ENCODE results near the gene HLA-DOA. TPM values are rescaled to one million over a fixed set of nuclear protein-coding genes. Genes with fewer than 3 reads are reported as not detected.

Gene HLA-DOA
- total RNA-seq, 1 donor, result under 0.01 TPM

GRCh38 chr6:32956176-32956575 is 53.2 kb downstream of the HLA-DOA start:
- Histone ChIP-seq H2AFZ (ENCODE audit: low read length) (no peak overlapping the region), H3K4me2 (ENCODE audit: insufficient read depth, low read length) (no peak overlapping the region), H3K27ac (ENCODE audit: low read depth, low read length) (no peak overlapping the region), H3K79me2 (ENCODE audit: insufficient read depth, low read length) (peaks cover 3% of the 10 kb centered on the region), H4K20me1 (ENCODE audit: insufficient read depth, low read length) (no peaks in the 10 kb centered on the region), H3K4me3 (ENCODE audit: insufficient read depth, low read length) (no peak overlapping the region), H3K27me3 (ENCODE audit: insufficient read depth, low read length) (no peaks in the 10 kb centered on the region), H3K4me1 (ENCODE audit: insufficient read depth, low read length) (peaks cover 4% of the 10 kb centered on the region), H3K9me3 (ENCODE audit: low read depth, low read length) (no peaks in the 10 kb centered on the region), H3K36me3 (ENCODE audit: insufficient read depth, low read length) (no peaks in the 10 kb centered on the region)
- no peak for DNase-seq (ENCODE audit: insufficient read length, low spot score, missing footprints)
- no peak for TF ChIP-seq CTCF (IDR thresholded peaks at IDR 0.05; ENCODE audit: extremely low read depth, low read depth, low read length)

GRCh38 chr6:32954986-32955802 is 54.2 kb downstream of the HLA-DOA start:
- H2AFZ ChIP-seq (ENCODE audit: low read length), result no peak overlapping the region
- no peak overlapping the region for H3K4me3 ChIP-seq (ENCODE audit: insufficient read depth, low read length)
- H3K27ac ChIP-seq (ENCODE audit: low read depth, low read length), result no peak overlapping the region
- H3K9me3 ChIP-seq (ENCODE audit: low read depth, low read length), result no peaks in the 10 kb centered on the region
- H3K4me2 ChIP-seq (ENCODE audit: insufficient read depth, low read length), result no peak overlapping the region
- H4K20me1 ChIP-seq (ENCODE audit: insufficient read depth, low read length), result no peaks in the 10 kb centered on the region
- no peaks in the 10 kb centered on the region for H3K79me2 ChIP-seq (ENCODE audit: insufficient read depth, low read length)
- no peaks in the 10 kb centered on the region for H3K27me3 ChIP-seq (ENCODE audit: insufficient read depth, low read length)
- H3K4me1 ChIP-seq (ENCODE audit: insufficient read depth, low read length), result peaks cover 4% of the 10 kb centered on the region
- DNase-seq (ENCODE audit: insufficient read length, low spot score, missing footprints), result no peak
- H3K36me3 ChIP-seq (ENCODE audit: insufficient read depth, low read length), result no peaks in the 10 kb centered on the region
- peak; percentile 46 for TF ChIP-seq CTCF (IDR thresholded peaks at IDR 0.05; ENCODE audit: extremely low read depth, low read depth, low read length)

GRCh38 chr6:32954267-32954666 is 55.1 kb downstream of the HLA-DOA start:
- Histone ChIP-seq H3K79me2 (ENCODE audit: insufficient read depth, low read length) (no peaks in the 10 kb centered on the region), H3K4me2 (ENCODE audit: insufficient read depth, low read length) (no peak overlapping the region), H3K4me3 (ENCODE audit: insufficient read depth, low read length) (no peak overlapping the region), H3K27me3 (ENCODE audit: insufficient read depth, low read length) (no peaks in the 10 kb centered on the region), H4K20me1 (ENCODE audit: insufficient read depth, low read length) (no peaks in the 10 kb centered on the region), H2AFZ (ENCODE audit: low read length) (no peak overlapping the region), H3K4me1 (ENCODE audit: insufficient read depth, low read length) (peaks cover 4% of the 10 kb centered on the region), H3K27ac (ENCODE audit: low read depth, low read length) (no peak overlapping the region), H3K9me3 (ENCODE audit: low read depth, low read length) (no peaks in the 10 kb centered on the region), H3K36me3 (ENCODE audit: insufficient read depth, low read length) (no peaks in the 10 kb centered on the region)
- TF ChIP-seq CTCF (IDR thresholded peaks at IDR 0.05; ENCODE audit: extremely low read depth, low read depth, low read length), result no peak
- no peak for DNase-seq (ENCODE audit: insufficient read length, low spot score, missing footprints)

Other genes starting within 250 kb of the HLA-DOA start
- gene HLA-DQB2, start 246.1 kb downstream of the HLA-DOA start, total RNA-seq, result not detected in 2 replicates
- 0.36 TPM in 1 of 2 replicates, not detected in the other for gene HLA-DOB, start 192.6 kb downstream of the HLA-DOA start, total RNA-seq
- 12.4 and 20.6 TPM in 2 replicates for gene TAP2, start 170.9 kb downstream of the HLA-DOA start, total RNA-seq
- 67.3 and 83.4 TPM in 2 replicates for gene PSMB8, start 165.5 kb downstream of the HLA-DOA start, total RNA-seq
- 42.3 and 43.6 TPM in 2 replicates for gene TAP1, start 155.9 kb downstream of the HLA-DOA start, total RNA-seq
- 20.3 and 29.8 TPM in 2 replicates for gene PSMB9, start 155.4 kb downstream of the HLA-DOA start, total RNA-seq
- 2.2 and 8.3 TPM in 2 replicates for gene HLA-DMB, start 68.6 kb downstream of the HLA-DOA start, total RNA-seq
- gene HLA-DMA, start 56.5 kb downstream of the HLA-DOA start, total RNA-seq, result 9.0 and 20.0 TPM in 2 replicates
- gene BRD2, start 41.0 kb downstream of the HLA-DOA start, total RNA-seq, result 116 and 119 TPM in 2 replicates
- gene HLA-DPA1, start 64.1 kb upstream of the HLA-DOA start, total RNA-seq, result 5.4 and 30.4 TPM in 2 replicates
- gene HLA-DPB1, start 66.4 kb upstream of the HLA-DOA start, total RNA-seq, result 8.7 and 12.4 TPM in 2 replicates
- 1.8 TPM in 2 replicates for gene COL11A2, start 182.9 kb upstream of the HLA-DOA start, total RNA-seq
- 19.2 and 20.9 TPM in 2 replicates for gene RXRB, start 191.1 kb upstream of the HLA-DOA start, total RNA-seq
- 108 and 109 TPM in 2 replicates for gene SLC39A7, start 191.3 kb upstream of the HLA-DOA start, total RNA-seq
- 2.7 and 3.3 TPM in 2 replicates for gene HSD17B8, start 195.1 kb upstream of the HLA-DOA start, total RNA-seq
- gene RING1, start 198.9 kb upstream of the HLA-DOA start, total RNA-seq, result 34.0 and 34.2 TPM in 2 replicates

Measured in osteoblast (primary cell).